Right atrium auricular region (tissue), 2 donors: Measurements from ENCODE around the gene PTPRN2. TPM values are rescaled to one million over a fixed set of nuclear protein-coding genes. Genes with fewer than 3 reads are reported as not detected.

ENCODE experiments used
- DNase-seq: peaks from one replicate; pipeline ENCODE4 v3.0.0-alpha.2; 2019; ENCODE audit warnings: low spot score
- H3K27ac ChIP-seq, 2 donors: fragments of 200-600 bp; sonication (generic); 1 replicate in 1 of 2; 2 replicates in 1 of 2; pipeline ENCODE4 v1.5.1; 2016 to 2019
- H3K27me3 ChIP-seq, 2 donors: fragments of 200-600 bp; sonication (generic); one replicate each; pipeline versions ENCODE4 v1.5.1 to v1.6.0; 2017 to 2019
- H3K36me3 ChIP-seq: fragments of 200-600 bp; sonication (generic); one replicate; pipeline ENCODE4 v1.5.1; 2016
- H3K4me1 ChIP-seq, 2 donors: fragments of 200-600 bp; sonication (generic); one replicate each; pipeline versions ENCODE4 v1.5.1 to v1.6.0; 2017 to 2019
- H3K4me3 ChIP-seq, 2 donors: fragments of 200-600 bp; sonication (generic); 1 replicate in 1 of 2; 2 replicates in 1 of 2; pipeline ENCODE4 v1.5.1; 2017 to 2019; ENCODE audit warnings: mild to moderate bottlenecking in 1 of 2, moderate library complexity in 1 of 2
- H3K9me3 ChIP-seq, 2 donors: fragments of 200-600 bp; sonication (generic); one replicate each; pipeline ENCODE4 v1.5.1; 2019
- total RNA-seq, 2 donors: library from RNA; depleted of rRNA; stranded (reverse); fragments of >200 nt; gene quantifications; one replicate each; pipeline ENCODE4 v1.1.0, GENCODE V29; 2016
- TF ChIP-seq, protein P1 (sequence below), 2 donors: fragments of 200-600 bp; sonication (generic); IDR thresholded peaks; one replicate each; pipeline ENCODE4 v1.5.1; 2019; ENCODE audit warnings: antibody characterized with exemption in 2 of 2

The PTPRN2 gene
- total RNA-seq, 2 donors from 2014 or later = 2.6 to 2.7 TPM

- Histone ChIP-seq H3K4me3 (no peak overlapping the region), H3K9me3 (no peaks in the 10 kb centered on the region), H3K27me3 (no peaks in the 10 kb centered on the region), H3K4me1 (no peaks in the 10 kb centered on the region), H3K36me3 (no peaks in the 10 kb centered on the region), H3K27ac (no peak overlapping the region)
- DNase-seq = no peak
- TF ChIP-seq, protein P1, sequence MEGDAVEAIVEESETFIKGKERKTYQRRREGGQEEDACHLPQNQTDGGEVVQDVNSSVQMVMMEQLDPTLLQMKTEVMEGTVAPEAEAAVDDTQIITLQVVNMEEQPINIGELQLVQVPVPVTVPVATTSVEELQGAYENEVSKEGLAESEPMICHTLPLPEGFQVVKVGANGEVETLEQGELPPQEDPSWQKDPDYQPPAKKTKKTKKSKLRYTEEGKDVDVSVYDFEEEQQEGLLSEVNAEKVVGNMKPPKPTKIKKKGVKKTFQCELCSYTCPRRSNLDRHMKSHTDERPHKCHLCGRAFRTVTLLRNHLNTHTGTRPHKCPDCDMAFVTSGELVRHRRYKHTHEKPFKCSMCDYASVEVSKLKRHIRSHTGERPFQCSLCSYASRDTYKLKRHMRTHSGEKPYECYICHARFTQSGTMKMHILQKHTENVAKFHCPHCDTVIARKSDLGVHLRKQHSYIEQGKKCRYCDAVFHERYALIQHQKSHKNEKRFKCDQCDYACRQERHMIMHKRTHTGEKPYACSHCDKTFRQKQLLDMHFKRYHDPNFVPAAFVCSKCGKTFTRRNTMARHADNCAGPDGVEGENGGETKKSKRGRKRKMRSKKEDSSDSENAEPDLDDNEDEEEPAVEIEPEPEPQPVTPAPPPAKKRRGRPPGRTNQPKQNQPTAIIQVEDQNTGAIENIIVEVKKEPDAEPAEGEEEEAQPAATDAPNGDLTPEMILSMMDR (IDR thresholded peaks at IDR 0.05) = no peak
Measured at GRCh38 chr7:158492367-158492764, 95.3 kb downstream of the PTPRN2 start.

DNA sequence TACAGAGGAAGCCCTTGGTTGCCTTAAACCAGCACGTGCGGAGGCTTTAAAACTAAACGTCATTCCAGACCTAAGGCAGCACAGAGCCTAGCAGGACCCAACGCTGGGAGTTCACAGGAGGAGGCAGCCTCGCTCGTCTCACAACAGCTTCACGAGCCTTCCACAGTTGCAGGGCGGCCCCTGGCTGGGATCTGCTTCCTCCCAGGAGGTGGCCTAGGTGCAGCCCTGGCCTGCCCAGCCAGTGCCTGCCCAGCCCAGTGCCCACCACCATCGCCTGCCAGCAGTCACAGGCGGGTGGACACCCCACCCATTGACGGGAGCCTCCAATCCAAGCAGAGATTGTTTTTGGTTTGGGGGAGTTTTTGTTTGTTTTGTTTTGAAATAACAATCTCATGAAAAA lies 96.5 kb downstream of the PTPRN2 start:
- TF ChIP-seq, protein P1 (IDR thresholded peaks at IDR 0.05) = no peak
- DNase-seq = no peak
- Histone ChIP-seq H3K4me1 (no peaks in the 10 kb centered on the region), H3K36me3 (no peaks in the 10 kb centered on the region), H3K27ac (no peak overlapping the region), H3K9me3 (no peaks in the 10 kb centered on the region), H3K4me3 (no peak overlapping the region), H3K27me3 (no peaks in the 10 kb centered on the region)

GRCh38 chr7:158490171-158490782 lies 97.3 kb downstream of the PTPRN2 start:
- TF ChIP-seq, protein P1 (IDR thresholded peaks at IDR 0.05) = no peak
- Histone ChIP-seq H3K27me3 (no peaks in the 10 kb centered on the region), H3K4me3 (no peak overlapping the region), H3K4me1 (no peaks in the 10 kb centered on the region), H3K9me3 (no peaks in the 10 kb centered on the region), H3K36me3 (no peaks in the 10 kb centered on the region), H3K27ac (no peak overlapping the region)
- DNase-seq = no peak

- Histone ChIP-seq H3K36me3 (no peaks in the 10 kb centered on the region), H3K9me3 (no peaks in the 10 kb centered on the region), H3K27ac (no peak overlapping the region), H3K4me1 (no peaks in the 10 kb centered on the region), H3K27me3 (no peaks in the 10 kb centered on the region), H3K4me3 (no peak overlapping the region)
- TF ChIP-seq, protein P1 (IDR thresholded peaks at IDR 0.05) = no peak
- no peak for DNase-seq
Measured at GRCh38 chr7:158489462-158490155, 98.0 kb downstream of the PTPRN2 start.

- H3K27me3 ChIP-seq = no peaks in the 10 kb centered on the region
Measured at GRCh38 chr7:158488181-158488971, 99.2 kb downstream of the PTPRN2 start.

More at GRCh38 chr7:158488181-158488971, 99.2 kb downstream of the PTPRN2 start:
- Histone ChIP-seq H3K27ac (no peak overlapping the region), H3K36me3 (no peaks in the 10 kb centered on the region), H3K4me3 (no peak overlapping the region), H3K4me1 (no peaks in the 10 kb centered on the region), H3K9me3 (no peaks in the 10 kb centered on the region)
- TF ChIP-seq, protein P1 (IDR thresholded peaks at IDR 0.05) = no peak
- DNase-seq = no peak
